Stimulated activated CD4-positive, alpha-beta T cell treated with anti-CD3 and anti-CD28 coated beads, Interleukin-1b, Interleukin-23, amount 100 ng/mL, for 4 hours (primary cell): ENCODE results near the gene SOX9.

Source experiments
- DNase-seq, 2 donors: peaks; one replicate each; pipeline ENCODE4 v3.0.0-alpha.2; 2020; ENCODE audit warnings: low read depth in 2 of 2

SOX9 gene

GRCh38 chr17:72120642-72121163 lies at the start of gene SOX9:
TSS of gene SOX9 (plus strand) at chr17:72121020. CDS start at chr17:72121392, 372 bp downstream.
- no peak for DNase-seq

DNA sequence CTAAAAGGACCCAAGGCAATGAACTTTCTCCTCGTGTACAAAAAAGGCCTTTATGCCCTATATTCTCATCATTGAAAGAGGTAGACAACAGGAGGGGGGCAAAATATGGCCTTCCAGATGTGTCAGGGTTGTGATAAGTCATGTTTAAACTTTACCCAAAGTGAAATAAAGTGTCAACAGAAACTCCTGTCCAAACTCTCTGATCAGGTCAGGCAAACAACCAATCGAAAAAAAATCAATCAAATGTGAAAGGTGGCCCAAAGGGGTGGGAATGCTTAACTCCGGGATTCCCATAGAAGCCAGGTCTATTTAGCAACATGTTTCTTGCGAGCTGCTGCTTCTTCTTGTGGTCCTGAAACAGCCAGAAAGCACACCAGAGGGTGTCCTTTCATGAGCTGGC lies 49.5 kb upstream of the SOX9 start:
- DNase-seq = no peak

DNA sequence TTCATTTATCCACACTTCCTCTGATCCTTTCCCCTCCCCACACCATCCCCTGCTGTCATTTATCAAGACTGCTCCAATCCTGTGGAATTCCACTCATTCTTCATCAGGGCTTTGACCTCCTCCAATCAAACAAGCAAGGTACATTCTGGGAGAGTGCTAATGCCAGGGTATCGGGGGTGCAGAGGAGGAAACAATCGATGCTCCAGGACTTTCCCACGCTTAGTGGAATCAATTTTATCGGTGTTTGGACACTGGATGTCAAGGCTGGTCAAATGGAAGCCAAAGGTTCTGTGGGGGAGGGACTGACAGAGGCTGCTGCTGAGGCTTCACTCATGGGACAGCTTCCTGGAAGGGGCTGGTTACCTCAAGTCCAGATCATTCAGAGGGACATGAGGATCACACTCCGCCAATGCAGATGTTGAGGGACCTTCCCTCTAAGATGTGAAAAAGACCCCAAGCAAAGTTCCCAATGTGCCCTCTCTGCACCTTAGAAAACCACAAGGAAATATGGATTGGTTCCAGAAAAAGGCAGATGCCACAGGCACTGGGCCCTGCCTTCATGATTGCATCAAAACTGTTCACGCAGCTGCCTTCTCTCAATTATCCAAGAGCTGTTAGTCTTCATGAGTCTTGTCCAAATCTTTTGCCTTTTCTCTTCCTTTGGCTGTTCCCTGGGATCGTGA lies 44.7 kb upstream of the SOX9 start:
- DNase-seq = no peak

GRCh38 chr17:72076678-72077030 lies 44.2 kb upstream of the SOX9 start:
- DNase-seq = no peak

GRCh38 chr17:72077326-72077960 lies 43.4 kb upstream of the SOX9 start:
- no peak for DNase-seq

DNA sequence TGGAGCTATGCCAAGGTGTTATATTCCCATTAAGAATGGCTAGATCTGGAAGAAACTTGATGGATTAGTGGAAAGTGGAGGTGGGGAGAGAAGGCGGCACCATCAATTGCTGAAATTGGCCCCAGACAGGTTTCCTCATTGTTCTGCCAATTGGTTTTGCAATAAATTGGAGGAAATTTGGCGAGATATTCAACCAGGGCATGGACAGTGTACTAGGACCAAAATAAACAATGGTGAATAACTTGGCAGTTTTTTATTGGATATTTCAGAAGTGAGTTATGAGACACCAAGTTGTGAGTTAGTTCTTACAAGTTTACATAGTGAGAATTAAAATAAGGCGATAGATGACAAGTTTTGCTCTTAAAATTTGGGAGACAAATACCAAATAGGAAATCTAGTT lies 41.1 kb upstream of the SOX9 start:
- no peak for DNase-seq

- no peak for DNase-seq
Measured at GRCh38 chr17:72087876-72088275, 32.9 kb upstream of the SOX9 start.

DNA sequence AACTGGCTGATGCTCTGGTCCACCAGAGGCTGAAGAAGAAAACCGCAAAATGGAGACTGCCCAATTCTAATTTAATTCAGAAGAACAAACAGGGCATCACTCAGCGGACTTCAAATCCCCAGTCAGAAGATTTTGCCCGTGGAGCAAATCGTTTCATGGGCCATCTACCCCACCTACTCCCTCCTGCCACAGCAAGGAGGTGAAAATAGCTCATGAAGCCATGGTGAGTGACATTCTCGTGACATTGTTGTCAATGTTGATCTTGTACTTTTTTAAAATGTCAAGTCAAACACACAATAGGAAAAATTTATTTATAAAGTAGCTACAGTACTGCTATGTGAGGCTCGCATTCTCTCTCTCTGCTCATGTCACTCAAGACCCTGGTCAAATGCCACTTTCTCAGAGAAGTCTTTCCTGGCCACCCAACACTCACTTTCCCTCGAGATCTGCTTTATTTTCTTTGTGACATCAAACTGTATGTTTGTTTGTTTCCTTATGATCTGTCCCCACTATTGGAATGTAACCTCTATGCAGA lies 31.3 kb upstream of the SOX9 start:
- no peak for DNase-seq

- no peak for DNase-seq
Measured at GRCh38 chr17:72090108-72090507, 30.7 kb upstream of the SOX9 start.

DNA sequence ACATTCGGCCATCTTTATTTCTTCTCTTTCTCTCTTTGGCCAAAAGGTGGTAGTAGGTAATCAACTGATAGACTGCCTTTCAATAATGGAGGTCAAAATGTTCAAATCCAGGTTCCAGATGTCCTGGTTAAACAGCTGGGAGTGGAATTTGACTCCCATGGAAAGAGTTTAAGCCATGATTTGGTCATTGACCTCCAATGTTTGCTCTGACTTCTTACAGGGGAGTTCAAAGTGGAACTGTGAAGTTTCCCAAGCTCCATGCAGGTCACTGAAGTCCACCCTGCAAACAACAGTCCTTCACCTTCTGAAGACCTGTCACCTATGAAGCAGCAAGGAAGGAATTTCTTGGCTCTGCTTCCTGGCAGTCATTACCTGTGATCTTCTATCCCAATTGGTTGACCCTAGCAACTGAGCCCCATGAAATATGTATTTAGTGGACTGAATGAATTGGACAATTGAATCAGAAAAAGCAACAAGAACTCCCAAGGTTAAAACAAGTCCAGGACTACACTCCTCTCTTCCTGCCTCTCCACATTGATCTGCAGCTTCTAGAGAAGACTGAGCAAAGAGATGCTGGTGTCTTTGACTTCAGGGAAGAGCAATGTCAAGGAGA lies 28.0 kb upstream of the SOX9 start:
- DNase-seq = no peak

GRCh38 chr17:72093707-72094106 lies 27.1 kb upstream of the SOX9 start:
- no peak for DNase-seq

DNA sequence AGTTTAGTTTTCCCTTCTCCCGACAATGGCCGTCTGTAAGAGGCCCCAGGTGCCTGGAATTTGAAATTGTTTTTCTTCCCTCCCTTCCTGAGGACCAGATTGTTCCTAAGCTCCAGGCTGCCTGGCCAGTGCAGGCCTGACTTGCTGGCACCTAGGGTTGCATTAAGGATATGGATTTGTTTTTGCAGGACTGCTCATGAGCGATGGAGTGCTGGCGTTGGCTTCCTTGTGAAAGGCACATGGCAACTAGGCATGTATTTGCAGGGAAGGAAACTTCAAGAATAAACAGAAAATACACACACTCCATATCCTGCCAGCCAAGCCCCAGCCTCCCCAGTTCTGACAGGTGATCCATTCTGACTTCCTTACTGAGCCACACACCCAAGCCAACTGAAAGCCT lies 25.5 kb upstream of the SOX9 start:
- no peak for DNase-seq

DNA sequence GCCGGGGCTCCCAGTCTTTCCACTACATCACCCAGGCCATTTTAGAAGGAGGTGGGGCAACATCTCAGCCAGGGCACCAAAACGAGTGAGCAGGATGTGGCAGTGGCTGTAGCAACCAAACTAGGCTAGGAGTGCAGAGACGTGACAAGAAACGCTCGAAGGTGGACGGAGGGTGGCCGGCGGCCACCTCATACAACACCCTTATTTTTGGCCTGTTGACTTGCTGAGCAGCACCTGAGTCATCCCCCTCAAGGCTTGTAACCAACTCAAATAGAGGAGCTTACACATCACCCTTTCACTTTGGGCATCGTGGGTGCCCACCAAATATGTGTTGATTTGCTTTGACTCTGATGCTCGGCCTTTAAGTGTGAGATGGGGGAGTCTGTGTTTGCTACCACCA lies 23.7 kb upstream of the SOX9 start:
- no peak for DNase-seq

DNA sequence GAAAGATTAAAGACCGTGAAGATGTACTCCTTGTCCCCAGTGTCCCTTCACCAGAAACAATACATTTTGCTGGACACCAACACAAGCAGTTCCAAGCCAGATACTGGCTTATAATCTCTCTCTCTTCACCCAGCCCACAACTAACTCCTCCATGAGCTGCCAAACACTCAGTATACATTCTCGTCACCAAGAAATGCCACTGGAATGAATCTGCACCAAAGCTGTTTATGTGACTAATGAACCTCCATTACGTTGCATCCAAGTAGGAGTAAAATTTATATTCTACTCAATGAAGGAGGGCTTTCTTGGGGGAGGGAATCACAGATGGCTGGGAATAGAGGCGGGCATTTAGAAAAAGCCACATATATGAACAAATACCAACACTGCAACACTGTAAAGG lies 20.9 kb upstream of the SOX9 start:
- no peak for DNase-seq

DNA sequence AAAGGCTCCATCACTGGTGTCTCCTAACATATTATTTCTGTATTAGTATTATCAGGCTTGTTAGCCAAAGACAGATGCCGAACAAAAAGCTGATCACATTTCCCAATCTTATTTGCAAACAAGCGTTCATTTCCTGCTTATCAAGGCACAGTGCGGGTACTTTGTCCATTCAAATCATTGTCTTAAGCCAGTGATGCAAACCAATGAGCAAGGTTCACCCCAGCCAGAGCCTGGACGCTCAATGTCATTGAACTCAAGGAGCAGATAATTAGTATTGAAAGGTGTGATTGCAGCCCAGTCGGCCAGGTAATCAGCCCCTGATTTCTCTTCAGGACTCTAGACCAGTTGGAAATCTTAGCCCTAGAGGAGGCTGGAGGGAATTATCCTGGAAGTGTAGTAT lies 20.4 kb upstream of the SOX9 start:
- DNase-seq = no peak

GRCh38 chr17:72101526-72101925 lies 19.3 kb upstream of the SOX9 start:
- DNase-seq = no peak

DNA sequence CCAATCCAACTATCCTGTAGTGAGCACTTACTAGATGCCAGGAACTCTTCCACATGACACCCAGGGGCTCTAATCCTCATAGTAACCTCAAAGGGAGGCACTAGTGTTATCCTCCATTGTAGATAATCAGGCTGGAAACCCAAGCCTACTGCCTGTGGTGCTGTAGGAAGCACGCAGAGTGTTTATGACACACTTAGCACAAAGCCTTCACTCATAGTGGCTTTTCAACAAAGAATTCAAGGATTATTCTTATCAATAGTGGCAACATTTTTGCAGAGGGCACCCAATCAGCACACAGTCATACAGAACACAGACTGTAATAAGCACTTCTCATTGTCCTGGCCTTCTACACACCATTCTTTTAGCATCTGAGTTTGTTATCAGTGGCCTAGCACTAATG lies 18.5 kb upstream of the SOX9 start:
- DNase-seq = no peak

DNA sequence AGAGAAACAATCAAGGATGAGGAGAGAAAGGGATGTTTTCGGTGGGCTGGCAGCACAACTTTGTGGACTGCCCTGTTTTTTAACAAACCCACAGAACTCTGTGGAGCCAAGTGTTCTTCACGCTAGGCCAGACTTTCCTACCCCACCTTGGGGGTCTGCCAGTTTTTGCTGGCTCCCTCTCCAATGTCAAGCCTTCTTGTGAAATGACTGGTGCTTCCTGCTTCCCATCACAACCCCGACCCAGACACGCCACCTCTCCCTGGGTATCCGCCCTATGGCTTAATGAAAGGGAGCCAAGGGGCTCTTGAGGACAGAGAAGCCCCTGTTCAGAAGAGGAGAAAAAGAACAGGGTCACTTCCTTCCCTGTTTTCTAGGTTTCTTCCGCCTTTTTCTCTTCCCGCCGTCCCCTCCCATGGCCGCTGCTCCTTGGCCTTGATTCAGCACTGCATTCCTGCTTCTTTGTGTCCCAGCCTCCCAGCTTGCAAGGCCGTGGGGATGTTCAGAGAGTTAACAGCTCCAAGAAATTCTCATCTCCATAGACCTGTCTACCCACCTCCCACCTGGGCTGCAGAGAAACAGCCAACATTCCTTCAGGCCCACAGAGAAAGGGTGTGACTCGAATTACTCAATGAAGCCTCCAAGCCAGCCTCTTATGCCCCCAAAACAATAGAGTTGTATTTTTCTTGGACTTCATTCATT lies 16.5 kb upstream of the SOX9 start:
- no peak for DNase-seq

DNA sequence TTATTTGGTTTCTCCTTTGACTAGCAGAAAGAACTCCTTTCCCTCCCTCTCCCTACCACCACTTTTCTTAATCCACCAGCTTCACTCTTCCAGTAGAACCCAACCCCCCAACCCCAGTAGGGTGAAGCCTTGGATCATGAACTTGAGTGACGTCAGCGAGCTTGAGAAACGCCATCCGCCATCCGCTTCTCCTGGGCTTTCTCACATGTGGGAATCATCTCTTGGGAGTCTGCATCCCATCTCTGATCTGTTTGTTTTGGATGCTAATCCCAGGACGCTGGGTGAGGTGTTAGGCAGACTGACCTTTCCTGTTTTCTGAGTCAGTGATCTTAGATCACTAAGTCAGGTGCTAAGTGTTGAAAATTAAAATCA lies 16.0 kb upstream of the SOX9 start:
- no peak for DNase-seq

DNA sequence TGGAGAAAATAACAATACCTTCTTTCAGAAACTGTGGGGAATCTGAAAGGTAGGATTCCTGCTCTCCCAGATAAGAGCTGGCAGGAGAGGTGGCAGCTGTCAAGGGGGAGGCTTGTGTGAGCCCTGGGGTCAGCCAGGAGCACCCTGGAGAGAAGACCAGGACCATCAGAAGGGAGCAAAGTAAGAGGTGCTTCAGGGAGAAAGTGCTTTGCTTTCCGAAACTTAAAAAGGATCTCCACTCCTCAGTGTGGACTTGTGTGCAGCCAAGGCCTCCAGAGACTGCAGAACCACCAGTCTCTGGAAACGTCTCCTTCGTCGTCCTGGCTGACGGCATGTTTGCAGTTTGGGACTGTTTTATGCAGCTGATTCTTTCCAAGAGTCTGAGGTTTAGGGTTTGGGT lies 13.7 kb upstream of the SOX9 start:
- DNase-seq = no peak

DNA sequence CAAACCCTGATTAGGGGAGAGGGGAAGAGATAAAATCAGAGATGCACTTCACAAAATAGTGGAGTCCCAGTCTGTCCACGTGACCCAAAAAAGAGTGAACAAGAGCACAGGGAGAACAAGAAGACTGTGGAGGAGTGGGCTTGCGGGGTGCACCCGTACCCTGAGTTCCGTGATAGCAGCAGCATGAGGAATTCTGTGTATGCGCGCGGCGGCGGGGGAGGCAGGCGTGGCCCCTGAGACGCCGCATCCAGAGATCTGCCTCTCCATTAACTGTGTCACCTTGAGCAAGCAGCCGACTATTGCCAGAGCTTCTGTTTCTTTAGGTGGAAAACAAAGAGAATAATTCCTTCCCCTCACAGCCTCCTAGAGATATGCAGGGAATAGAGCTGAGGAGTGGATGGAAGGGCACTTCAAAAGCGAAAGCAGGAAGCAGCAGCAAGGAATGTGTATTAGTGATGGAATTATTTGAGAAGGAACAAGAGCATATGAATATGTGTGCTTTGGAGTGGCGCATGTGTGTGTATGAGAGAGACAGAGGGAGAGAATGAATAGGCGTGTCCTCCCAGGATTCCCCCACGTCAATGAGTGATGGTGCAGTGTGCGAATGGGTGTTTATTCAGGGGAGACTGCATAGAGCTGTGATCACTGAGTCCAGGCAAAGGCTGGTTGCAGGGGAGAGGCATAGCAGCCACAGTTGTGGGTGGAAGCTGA lies 10.4 kb upstream of the SOX9 start:
- DNase-seq = no peak

DNA sequence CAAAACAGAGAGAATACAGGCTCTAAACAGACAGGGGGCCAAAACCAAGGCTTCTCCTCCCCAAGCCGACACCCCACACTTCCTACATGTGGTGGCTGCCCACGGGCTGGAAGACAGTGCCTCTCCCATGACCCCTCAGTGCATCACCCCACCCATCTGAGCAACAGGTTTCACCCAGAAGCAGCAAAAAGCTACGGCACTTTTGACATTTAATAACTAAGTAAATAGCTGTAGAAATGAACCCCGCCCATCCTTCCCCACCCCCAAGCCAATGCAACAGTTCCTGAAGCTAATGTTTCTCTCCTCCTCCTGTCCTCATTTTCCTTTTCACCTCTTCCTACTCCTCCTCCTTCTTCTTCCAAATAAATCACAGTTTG lies 9.9 kb upstream of the SOX9 start:
- no peak for DNase-seq
